ENCODE results near the gene MARCHF10.

Gene MARCHF10

GRCh38 chr17:62738281-62738680 lies 69.8 kb downstream of the MARCHF10 start:
- Mint-ChIP-seq H3K4me3 (no peak overlapping the region), H3K36me3 (ENCODE audit: low read depth) (no peaks in the 10 kb centered on the region), H3K27me3 (peaks cover 8% of the 10 kb centered on the region), H3K9me3 (no peaks in the 10 kb centered on the region), H3K27ac (no peak overlapping the region), H3K4me1 (peaks cover 16% of the 10 kb centered on the region)
- DNase-seq = no peak
- no peak for ATAC-seq

- Mint-ChIP-seq H3K4me1 (peaks cover 16% of the 10 kb centered on the region), H3K9me3 (no peaks in the 10 kb centered on the region), H3K36me3 (ENCODE audit: low read depth) (no peaks in the 10 kb centered on the region), H3K27ac (no peak overlapping the region), H3K4me3 (no peak overlapping the region), H3K27me3 (peaks cover 8% of the 10 kb centered on the region)
- DNase-seq (peak; percentile 25), ATAC-seq (peak; percentile 76)
These were observed 70.6 kb downstream of the MARCHF10 start for GRCh38 chr17:62737513-62737912.

DNA sequence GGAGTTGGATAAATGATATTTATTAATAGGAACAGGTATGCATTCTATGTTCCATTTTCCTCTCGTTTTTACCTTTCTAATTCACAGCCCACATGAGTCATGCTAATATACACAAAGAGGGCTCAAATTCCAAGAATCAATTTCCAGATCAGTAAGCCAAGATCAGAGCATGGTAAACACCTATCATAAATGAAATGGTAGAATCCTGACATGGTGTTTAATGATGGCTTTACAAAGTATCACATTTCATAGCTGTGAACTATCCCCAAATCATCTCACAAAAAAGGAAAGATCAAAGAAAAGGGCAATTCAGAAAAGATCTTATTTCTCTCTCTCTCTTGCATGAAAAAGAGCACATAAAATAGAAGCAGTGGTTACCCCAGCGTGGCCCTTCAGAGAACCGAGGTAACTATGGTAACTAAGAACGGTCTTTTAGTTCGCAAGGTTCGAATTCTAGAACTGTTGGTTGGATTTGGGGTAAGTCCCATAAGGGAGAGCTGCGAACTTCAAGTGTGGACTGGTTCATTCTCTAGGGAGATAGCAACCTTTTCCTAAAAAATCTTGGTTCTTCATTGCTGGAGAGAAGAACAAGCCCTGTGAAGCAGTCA lies 73.0 kb downstream of the MARCHF10 start:
- Mint-ChIP-seq H3K4me3 (no peak overlapping the region), H3K9me3 (no peaks in the 10 kb centered on the region), H3K27me3 (peaks cover 20% of the 10 kb centered on the region), H3K4me1 (peaks cover 16% of the 10 kb centered on the region), H3K36me3 (ENCODE audit: low read depth) (no peaks in the 10 kb centered on the region), H3K27ac (no peak overlapping the region)
- ATAC-seq = no peak
- DNase-seq = no peak

DNA sequence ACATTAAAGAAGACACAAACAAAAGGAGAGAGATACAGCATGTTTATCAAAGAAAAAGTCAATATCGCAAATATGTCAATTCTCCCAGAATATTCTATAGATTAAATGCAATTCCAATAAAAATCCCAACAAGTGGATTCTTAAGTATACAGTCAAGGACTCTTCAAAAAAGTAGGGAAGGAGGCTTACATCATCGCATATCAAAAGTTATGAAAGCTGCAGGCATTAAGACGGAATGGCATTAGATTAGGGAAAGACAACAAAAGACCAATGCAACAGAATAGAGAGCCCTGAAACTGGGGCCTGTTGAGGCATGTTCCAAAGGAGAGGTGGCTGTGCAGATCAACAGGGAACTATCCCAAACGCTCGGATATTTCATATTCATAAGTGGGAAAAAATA lies 76.0 kb downstream of the MARCHF10 start:
- no peak overlapping the region for H3K27ac Mint-ChIP-seq
- DNase-seq = no peak
- peaks cover 7% of the 10 kb centered on the region for H3K4me1 Mint-ChIP-seq
- H3K9me3 Mint-ChIP-seq = peaks cover 4% of the 10 kb centered on the region
- no peak for ATAC-seq
- H3K27me3 Mint-ChIP-seq = peaks cover 36% of the 10 kb centered on the region
- no peaks in the 10 kb centered on the region for H3K36me3 Mint-ChIP-seq (ENCODE audit: low read depth)
- no peak overlapping the region for H3K4me3 Mint-ChIP-seq

DNA sequence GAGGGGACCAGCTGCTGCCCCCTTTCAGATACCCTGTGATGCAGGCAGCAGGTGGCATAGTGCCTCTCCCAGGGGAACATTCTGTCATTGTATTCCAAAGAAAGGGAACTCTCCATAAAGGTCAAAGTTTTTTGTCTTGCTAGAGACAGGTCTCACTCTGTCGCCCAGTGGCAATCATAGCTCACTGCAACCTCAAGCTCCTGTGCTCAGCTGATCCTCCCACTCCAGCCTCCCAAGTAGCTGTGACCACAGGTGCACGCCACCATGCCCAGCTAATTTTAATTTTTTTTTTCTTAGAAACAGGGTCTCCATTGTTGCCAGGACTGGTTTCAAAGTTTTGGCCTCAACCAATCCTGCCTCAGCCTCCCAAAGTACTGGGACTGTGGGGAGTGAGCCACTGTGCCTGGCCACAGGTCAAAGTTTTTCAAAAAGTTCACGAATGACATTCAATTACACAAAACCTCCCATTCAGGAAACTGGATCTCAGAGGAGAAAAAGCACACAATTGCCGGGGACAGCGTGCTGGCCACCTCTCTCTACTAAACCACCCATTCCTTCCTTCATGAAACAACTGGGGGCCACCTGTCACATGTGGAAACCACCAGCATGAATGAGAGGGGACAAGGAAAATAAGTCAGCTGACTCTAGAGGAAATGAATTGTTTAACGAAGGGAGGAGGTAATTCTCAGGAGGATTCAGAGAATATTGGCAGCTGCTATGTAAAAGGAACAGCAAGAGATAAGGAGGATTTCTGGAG lies 80.0 kb downstream of the MARCHF10 start:
- H3K4me3 Mint-ChIP-seq = no peak overlapping the region
- peaks cover 8% of the 10 kb centered on the region for H3K9me3 Mint-ChIP-seq
- no peak overlapping the region for H3K27ac Mint-ChIP-seq
- H3K27me3 Mint-ChIP-seq = peaks cover 45% of the 10 kb centered on the region
- ATAC-seq (no peak), DNase-seq (no peak)
- peaks cover 27% of the 10 kb centered on the region for H3K4me1 Mint-ChIP-seq
- no peaks in the 10 kb centered on the region for H3K36me3 Mint-ChIP-seq (ENCODE audit: low read depth)

DNA sequence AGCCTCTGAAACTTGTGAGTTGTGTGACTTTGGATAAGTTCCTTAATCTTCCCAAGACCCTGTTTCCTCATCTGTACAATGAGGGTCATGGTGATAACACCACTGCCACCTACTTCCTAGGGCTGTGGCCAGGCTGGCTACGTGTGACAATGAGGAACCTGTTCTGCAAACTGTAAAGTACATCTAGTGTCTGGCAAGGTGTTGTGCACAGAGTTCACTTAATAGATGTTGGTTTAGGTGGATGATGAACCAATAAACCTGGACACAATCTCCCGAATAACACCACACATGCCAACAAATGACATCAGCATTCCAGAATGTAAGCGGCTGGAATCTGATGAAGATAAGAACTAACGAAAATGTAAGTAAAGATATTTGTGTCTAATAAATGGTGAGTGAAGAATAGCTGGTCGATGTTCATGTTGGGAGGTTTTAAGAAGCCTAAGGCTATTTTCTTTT lies 82.3 kb downstream of the MARCHF10 start:
- no peak overlapping the region for H3K27ac Mint-ChIP-seq
- peaks cover 48% of the 10 kb centered on the region for H3K27me3 Mint-ChIP-seq
- peaks cover 8% of the 10 kb centered on the region for H3K9me3 Mint-ChIP-seq
- H3K4me3 Mint-ChIP-seq = no peak overlapping the region
- peaks cover 33% of the 10 kb centered on the region for H3K4me1 Mint-ChIP-seq
- DNase-seq (no peak), ATAC-seq (no peak)
- no peaks in the 10 kb centered on the region for H3K36me3 Mint-ChIP-seq (ENCODE audit: low read depth)

DNA sequence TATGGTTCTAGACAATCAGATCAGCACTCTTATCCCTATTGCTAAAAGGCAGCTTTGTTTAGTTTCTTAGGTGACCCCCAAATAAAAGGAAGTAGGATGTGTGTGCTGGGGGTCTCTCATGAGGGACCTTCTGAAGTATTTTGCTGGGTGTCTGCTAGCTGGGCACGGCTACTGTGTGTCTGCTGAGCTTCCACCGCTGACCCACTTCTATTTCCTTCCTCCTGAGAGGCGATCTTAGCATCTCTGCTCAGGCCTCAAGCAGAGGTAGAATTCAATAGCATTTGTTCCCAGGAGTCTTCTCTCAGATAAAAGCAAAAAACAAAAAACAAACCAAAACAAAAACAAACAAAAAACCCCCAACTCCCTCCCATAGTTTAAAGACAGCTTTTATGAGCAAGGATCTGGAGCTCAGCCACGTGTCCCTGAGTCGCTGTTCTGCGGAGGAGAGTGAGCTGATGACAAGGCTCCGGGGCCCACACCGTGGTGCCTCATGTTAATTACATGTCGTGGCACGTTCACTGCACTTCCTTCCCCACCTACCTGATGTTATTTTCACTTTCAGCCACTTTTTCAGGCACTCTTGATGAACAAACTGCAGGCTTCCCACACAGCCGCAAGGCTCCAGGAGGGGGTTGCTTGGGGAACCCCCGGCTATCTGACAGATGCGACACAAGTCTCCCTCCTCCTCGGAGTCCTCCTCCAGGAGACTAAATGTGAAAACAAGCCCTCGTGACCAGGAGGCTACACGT lies 83.5 kb downstream of the MARCHF10 start:
- DNase-seq (peak; percentile 77), ATAC-seq (peak; percentile 98)
- Mint-ChIP-seq H3K4me1 (peaks cover 39% of the 10 kb centered on the region), H3K27me3 (peaks cover 51% of the 10 kb centered on the region), H3K4me3 (peak overlapping the region; percentile 46), H3K9me3 (peaks cover 8% of the 10 kb centered on the region), H3K27ac (peak overlapping the region; percentile 76), H3K36me3 (ENCODE audit: low read depth) (no peaks in the 10 kb centered on the region)

- Mint-ChIP-seq H3K4me1 (peaks cover 44% of the 10 kb centered on the region), H3K27me3 (peaks cover 54% of the 10 kb centered on the region), H3K9me3 (peaks cover 8% of the 10 kb centered on the region), H3K4me3 (no peak overlapping the region), H3K27ac (no peak overlapping the region), H3K36me3 (ENCODE audit: low read depth) (no peaks in the 10 kb centered on the region)
- DNase-seq = no peak
- ATAC-seq = no peak
These were observed 84.3 kb downstream of the MARCHF10 start for GRCh38 chr17:62723842-62724241.

DNA sequence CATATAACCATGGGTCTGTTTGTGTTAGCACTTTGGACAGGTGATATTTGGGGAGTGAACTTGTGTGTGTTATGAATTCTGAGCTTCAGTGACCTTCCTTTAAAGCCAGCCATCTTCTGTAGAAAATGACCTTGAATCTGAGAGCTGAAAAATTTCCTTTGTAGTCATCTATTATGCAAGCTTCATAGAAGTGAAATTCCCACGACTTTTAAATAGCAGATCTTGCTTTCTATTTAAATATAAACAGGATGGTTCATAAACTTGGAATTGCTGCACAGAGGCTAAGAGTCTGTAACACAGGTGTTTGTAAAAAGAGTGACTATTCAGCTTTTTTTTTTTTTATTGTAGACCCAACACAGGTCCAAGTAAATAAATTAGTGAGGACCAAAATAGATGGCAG lies 85.5 kb downstream of the MARCHF10 start:
- H3K27ac Mint-ChIP-seq = no peak overlapping the region
- no peaks in the 10 kb centered on the region for H3K36me3 Mint-ChIP-seq (ENCODE audit: low read depth)
- no peak for ATAC-seq
- H3K4me1 Mint-ChIP-seq = peaks cover 50% of the 10 kb centered on the region
- peaks cover 6% of the 10 kb centered on the region for H3K9me3 Mint-ChIP-seq
- H3K4me3 Mint-ChIP-seq = no peak overlapping the region
- peaks cover 51% of the 10 kb centered on the region for H3K27me3 Mint-ChIP-seq
- no peak for DNase-seq

GRCh38 chr17:62720126-62720850 lies 87.8 kb downstream of the MARCHF10 start:
- ATAC-seq (no peak), DNase-seq (no peak)
- H3K4me1 Mint-ChIP-seq = peaks cover 47% of the 10 kb centered on the region
- no peak overlapping the region for H3K27ac Mint-ChIP-seq
- no peak overlapping the region for H3K4me3 Mint-ChIP-seq
- no peaks in the 10 kb centered on the region for H3K36me3 Mint-ChIP-seq (ENCODE audit: low read depth)
- H3K9me3 Mint-ChIP-seq = no peaks in the 10 kb centered on the region
- peaks cover 38% of the 10 kb centered on the region for H3K27me3 Mint-ChIP-seq

- no peak overlapping the region for H3K27ac Mint-ChIP-seq
- no peak overlapping the region for H3K4me3 Mint-ChIP-seq
- no peaks in the 10 kb centered on the region for H3K9me3 Mint-ChIP-seq
- DNase-seq (no peak), ATAC-seq (no peak)
- H3K36me3 Mint-ChIP-seq (ENCODE audit: low read depth) = no peaks in the 10 kb centered on the region
- peaks cover 42% of the 10 kb centered on the region for H3K4me1 Mint-ChIP-seq
- H3K27me3 Mint-ChIP-seq = peaks cover 35% of the 10 kb centered on the region
These were observed 88.5 kb downstream of the MARCHF10 start for GRCh38 chr17:62719586-62719985.

- Mint-ChIP-seq H3K27ac (no peak overlapping the region), H3K9me3 (no peaks in the 10 kb centered on the region), H3K36me3 (ENCODE audit: low read depth) (no peaks in the 10 kb centered on the region), H3K4me3 (no peak overlapping the region), H3K4me1 (peaks cover 30% of the 10 kb centered on the region), H3K27me3 (peaks cover 35% of the 10 kb centered on the region)
- DNase-seq (peak; percentile 21), ATAC-seq (peak; percentile 77)
These were observed 89.7 kb downstream of the MARCHF10 start for GRCh38 chr17:62718429-62718828.

- no peak overlapping the region for H3K27ac Mint-ChIP-seq
- H3K27me3 Mint-ChIP-seq = peaks cover 35% of the 10 kb centered on the region
- peaks cover 28% of the 10 kb centered on the region for H3K4me1 Mint-ChIP-seq
- no peaks in the 10 kb centered on the region for H3K36me3 Mint-ChIP-seq (ENCODE audit: low read depth)
- DNase-seq = no peak
- H3K4me3 Mint-ChIP-seq = no peak overlapping the region
- no peaks in the 10 kb centered on the region for H3K9me3 Mint-ChIP-seq
- peak; percentile 23 for ATAC-seq
These were observed 90.2 kb downstream of the MARCHF10 start for GRCh38 chr17:62717889-62718288.

DNA sequence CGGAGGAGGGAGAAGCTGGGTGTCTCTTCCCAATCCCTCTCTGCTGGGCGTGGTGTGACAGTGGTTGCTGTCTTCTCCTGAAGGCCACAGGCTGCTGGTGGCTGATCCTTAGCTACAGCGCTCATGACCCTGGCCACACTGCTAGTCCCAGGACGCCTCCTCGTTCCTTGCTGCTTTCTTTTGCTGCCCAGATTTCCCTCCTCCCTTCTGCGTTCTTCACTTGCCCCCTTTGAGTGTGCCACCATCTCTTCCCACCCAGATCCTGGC lies 90.6 kb downstream of the MARCHF10 start:
- DNase-seq (no peak), ATAC-seq (no peak)
- H3K36me3 Mint-ChIP-seq (ENCODE audit: low read depth) = no peaks in the 10 kb centered on the region
- H3K27me3 Mint-ChIP-seq = peaks cover 31% of the 10 kb centered on the region
- peaks cover 26% of the 10 kb centered on the region for H3K4me1 Mint-ChIP-seq
- no peaks in the 10 kb centered on the region for H3K9me3 Mint-ChIP-seq
- H3K4me3 Mint-ChIP-seq = no peak overlapping the region
- H3K27ac Mint-ChIP-seq = no peak overlapping the region

Data from activated naive CD8-positive, alpha-beta T cell treated with anti-CD3 and anti-CD28 coated beads, Interleukin-2, amount 50 U/mL, for 24 hours (primary cell).